Measurements from ENCODE around the gene CCDC57. TPM values are rescaled to one million over a fixed set of nuclear protein-coding genes. Genes with fewer than 3 reads are reported as not detected.
A peak's percentile ranks its signal among the peaks of the same experiment; 100 is the strongest.

The CCDC57 gene
- total and polyA plus RNA-seq, 9 of the 15 experiments (the other 6 are each of a cell fraction or from before 2014, with no cell fraction given): 0.83 to 36.2 (median 13.6) TPM

- Histone ChIP-seq H3K9me1 (ENCODE audit: control insufficient read depth, insufficient read depth, low read length) (no peaks in the 10 kb centered on the region), H3K27ac (ENCODE audit: extremely low read depth, low read depth, low read length) (no peak overlapping the region; the same call in 2 of the 3 replicates), H3K4me1 (replicated peaks in 1 of 2; ENCODE audit: control insufficient read depth in 2 of 2, insufficient read depth in 2 of 2, low read length in 2 of 2) (peaks cover 17 to 81% of the 10 kb centered on the region in 2 experiments), H3K79me2 (ENCODE audit: control insufficient read depth, insufficient read depth, low read length) (no peaks in the 10 kb centered on the region; the same call in 2 of the 3 replicates), H4K20me1 (replicated peaks; ENCODE audit: control insufficient read depth, insufficient read depth, low read length) (no peaks in the 10 kb centered on the region), H3K4me2 (ENCODE audit: insufficient read depth, low read length) (no peak overlapping the region), H3K27me3 (ENCODE audit: control insufficient read depth in 2 of 2, insufficient read depth in 2 of 2, low read length in 2 of 2) (no peaks in the 10 kb centered on the region), H2AFZ (ENCODE audit: low read depth, low read length) (no peak overlapping the region), H3K9ac (ENCODE audit: insufficient read depth in 1 of 2, low read depth in 2 of 2, low read length in 2 of 2) (peak overlapping the region in 1 of 2 experiments; percentile 45; a peak in 1 of 4 replicates), H3K9me3 (replicated peaks; ENCODE audit: control insufficient read depth, insufficient read depth, low read depth, low read length) (no peaks in the 10 kb centered on the region), H3K36me3 (ENCODE audit: control insufficient read depth, insufficient read depth, low read length) (no peaks in the 10 kb centered on the region), H3K4me3 (no peak overlapping the region)
- no peak for DNase-seq (ENCODE audit: extremely low read depth in 1 of 4, low spot score in 3 of 4)
- TF ChIP-seq TFAM (CRISPR knock-in tag; conservative IDR thresholded peaks at IDR 0.05) (no peak), ZBTB33 (CRISPR knock-in tag; IDR thresholded peaks at IDR 0.05) (peak; percentile 94), HNRNPL (IDR thresholded peaks at IDR 0.05; ENCODE audit: low read depth, low read length) (peak; percentile 52; the same call in 1 of the 2 replicates), ZNF282 (CRISPR knock-in tag; IDR thresholded peaks at IDR 0.05) (no peak), POLR2G (IDR thresholded peaks at IDR 0.05; ENCODE audit: low read depth, low read length) (0 out of 2 replicates have a peak, but pooled peaks have one; percentile 31)
- BruUV-seq (replicated peaks): no TSS peak
- in situ Hi-C loops (cut with MboI): no loop called here
- intact Hi-C loops (cut with micrococcal nuclease): no loop called here
- FAIRE-seq: no peak
- ChIA-PET CTCF (ENCODE audit: low intra/inter-chr PET ratio) (no interaction called here), POLR2A (interaction anchor here (0.5 to 0.6 kb wide), 2 partner anchors 140 to 171 kb away, joined by 3 read pairs; no protein-coding TSS in a partner anchor)
- WGBS (ENCODE audit: insufficient coverage, low coverage, missing lambda C conversion rate): 99% methylated on average over 15 of the region's 63 CpGs
- no peak for ATAC-seq
Measured at GRCh38 chr17:82228278-82228841, 15.7 kb upstream of the CCDC57 start.
